ENCODE measurements around the gene TRPM3.

The TRPM3 gene

GRCh38 chr9:70535546-70536323 is 585.7 kb downstream of the TRPM3 start:
- DNase-seq: peak; percentile 21

GRCh38 chr9:70534471-70534870 is 587.0 kb downstream of the TRPM3 start:
- no peak for DNase-seq

- DNase-seq: no peak
Observed at GRCh38 chr9:70534061-70534460, 587.4 kb downstream of the TRPM3 start.

- no peak for DNase-seq
Observed at GRCh38 chr9:70533492-70533891, 587.9 kb downstream of the TRPM3 start.

- no peak for DNase-seq
Observed at GRCh38 chr9:70532716-70533115, 588.7 kb downstream of the TRPM3 start.

- no peak for DNase-seq
Observed at GRCh38 chr9:70531311-70531710, 590.1 kb downstream of the TRPM3 start.

- no peak for DNase-seq
Observed at GRCh38 chr9:70530716-70531115, 590.7 kb downstream of the TRPM3 start.

GRCh38 chr9:70529833-70530232 is 591.6 kb downstream of the TRPM3 start:
- DNase-seq: no peak

GRCh38 chr9:70529377-70529776 is 592.0 kb downstream of the TRPM3 start:
- DNase-seq: no peak

GRCh38 chr9:70526902-70527301 is 594.5 kb downstream of the TRPM3 start:
- DNase-seq: no peak

- no peak for DNase-seq
Observed at GRCh38 chr9:70525519-70525918, 595.9 kb downstream of the TRPM3 start.

GRCh38 chr9:70519912-70520724 is 601.3 kb downstream of the TRPM3 start:
- peak; percentile 82 for DNase-seq

- no peak for DNase-seq
Observed at GRCh38 chr9:70517926-70518610, 603.4 kb downstream of the TRPM3 start.

- DNase-seq: no peak
Observed at GRCh38 chr9:70514273-70514672, 607.1 kb downstream of the TRPM3 start.

- DNase-seq: no peak
Observed at GRCh38 chr9:70511858-70512257, 609.6 kb downstream of the TRPM3 start.

- no peak for DNase-seq
Observed at GRCh38 chr9:70510157-70510770, 611.2 kb downstream of the TRPM3 start.

GRCh38 chr9:70506159-70506558 is 615.3 kb downstream of the TRPM3 start:
- DNase-seq: no peak

GRCh38 chr9:70504834-70505233 is 616.6 kb downstream of the TRPM3 start:
- DNase-seq: no peak

- DNase-seq: no peak
Observed at GRCh38 chr9:70502690-70503089, 618.7 kb downstream of the TRPM3 start.

- no peak for DNase-seq
Observed at GRCh38 chr9:70500793-70501192, 620.6 kb downstream of the TRPM3 start.

- DNase-seq: no peak
Observed at GRCh38 chr9:70499621-70500020, 621.8 kb downstream of the TRPM3 start.

- DNase-seq: no peak
Observed at GRCh38 chr9:70498866-70499265, 622.6 kb downstream of the TRPM3 start.

- DNase-seq: peak; percentile 40
Observed at GRCh38 chr9:70496244-70496643, 625.2 kb downstream of the TRPM3 start.
